Transverse colon (tissue), 4 donors: ENCODE results near the gene JPH3.

Source experiments
- POLR2A ChIP-seq: fragments of 450-650 bp; IDR thresholded peaks from one replicate; pipeline ENCODE4 v1.6.1; 2016; ENCODE audit warnings: antibody characterized with exemption, mild to moderate bottlenecking, moderate library complexity
- POLR2AphosphoS5 ChIP-seq, 3 donors: sonication (generic); formaldehyde crosslinking; IDR thresholded peaks; one replicate each; pipeline ENCODE4 v1.6.1; 2016; ENCODE audit warnings: antibody characterized with exemption in 3 of 3
- TF ChIP-seq, protein P1 (sequence below), 5 experiments: fragments of 200-600 bp in 3 of 5; fragments of 450-650 bp in 2 of 5; sonication (generic) in 3 of 5; IDR thresholded peaks; 1 replicate in 2 of 5; 2 replicates in 3 of 5; pipeline ENCODE4 v1.5.1; 2016 to 2017; ENCODE audit warnings: antibody characterized with exemption in 5 of 5, inconsistent platforms in 3 of 5, mild to moderate bottlenecking in 2 of 5, moderate library complexity in 1 of 5

DNA sequence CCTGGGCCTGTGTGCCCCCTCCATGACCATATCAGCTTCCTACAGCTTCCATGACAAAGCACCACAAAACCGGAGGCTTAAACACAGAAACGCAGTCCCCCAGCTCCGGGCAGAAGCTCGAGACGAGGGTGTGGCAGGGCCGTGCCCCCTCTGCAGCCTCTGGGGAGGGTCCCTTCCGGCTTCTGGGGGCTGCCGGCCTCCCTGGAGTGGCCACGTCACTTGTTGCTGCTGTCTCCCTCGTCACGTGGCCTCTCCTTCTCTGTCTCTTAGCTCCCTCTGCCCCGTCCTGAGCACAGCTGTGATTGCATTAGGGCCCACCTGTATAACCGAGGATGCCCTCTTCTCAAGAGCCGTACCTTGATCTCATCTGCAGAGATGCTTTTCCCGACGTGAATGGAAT lies 64.6 kb downstream of the JPH3 start:
- no peak for TF ChIP-seq POLR2AphosphoS5 (IDR thresholded peaks at IDR 0.05)
- TF ChIP-seq POLR2A = no peak
- TF ChIP-seq, protein P1, sequence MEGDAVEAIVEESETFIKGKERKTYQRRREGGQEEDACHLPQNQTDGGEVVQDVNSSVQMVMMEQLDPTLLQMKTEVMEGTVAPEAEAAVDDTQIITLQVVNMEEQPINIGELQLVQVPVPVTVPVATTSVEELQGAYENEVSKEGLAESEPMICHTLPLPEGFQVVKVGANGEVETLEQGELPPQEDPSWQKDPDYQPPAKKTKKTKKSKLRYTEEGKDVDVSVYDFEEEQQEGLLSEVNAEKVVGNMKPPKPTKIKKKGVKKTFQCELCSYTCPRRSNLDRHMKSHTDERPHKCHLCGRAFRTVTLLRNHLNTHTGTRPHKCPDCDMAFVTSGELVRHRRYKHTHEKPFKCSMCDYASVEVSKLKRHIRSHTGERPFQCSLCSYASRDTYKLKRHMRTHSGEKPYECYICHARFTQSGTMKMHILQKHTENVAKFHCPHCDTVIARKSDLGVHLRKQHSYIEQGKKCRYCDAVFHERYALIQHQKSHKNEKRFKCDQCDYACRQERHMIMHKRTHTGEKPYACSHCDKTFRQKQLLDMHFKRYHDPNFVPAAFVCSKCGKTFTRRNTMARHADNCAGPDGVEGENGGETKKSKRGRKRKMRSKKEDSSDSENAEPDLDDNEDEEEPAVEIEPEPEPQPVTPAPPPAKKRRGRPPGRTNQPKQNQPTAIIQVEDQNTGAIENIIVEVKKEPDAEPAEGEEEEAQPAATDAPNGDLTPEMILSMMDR (IDR thresholded peaks at IDR 0.05) = no peak
